Mesothelial cell of epicardium (in vitro differentiated cells): ENCODE data around the gene CPSF2. TPM values are rescaled to one million over a fixed set of nuclear protein-coding genes. Genes with fewer than 3 reads are reported as not detected.

Experiments used
- DNase-seq, 2 experiments: peaks; one replicate each; pipeline ENCODE4 v3.0.0; 2021; ENCODE audit warnings: low spot score in 2 of 2; ENCODE audit not compliant: unreplicated experiment in 2 of 2
- H3K27ac Mint-ChIP-seq: 2 replicates; pipeline ENCODE4 v1.8.0; 2021; ENCODE audit warnings: mixed read lengths
- H3K27me3 Mint-ChIP-seq: 2 replicates; pipeline ENCODE4 v1.8.0; 2021; ENCODE audit warnings: low read depth, mixed read lengths
- H3K36me3 Mint-ChIP-seq: 2 replicates; pipeline ENCODE4 v1.8.0; 2021; ENCODE audit warnings: mixed read lengths
- H3K4me1 Mint-ChIP-seq: 2 replicates; pipeline ENCODE4 v1.8.0; 2021; ENCODE audit warnings: mixed read lengths
- H3K4me3 Mint-ChIP-seq: 2 replicates; pipeline ENCODE4 v1.8.0; 2021; ENCODE audit warnings: mild to moderate bottlenecking, moderate library complexity, mixed read lengths
- H3K9me3 Mint-ChIP-seq: 2 replicates; pipeline ENCODE4 v1.8.0; 2021; ENCODE audit warnings: mixed read lengths
- CTCF ChIP-seq: fragments of 200-600 bp; sonication (generic); IDR thresholded peaks from one replicate; pipeline ENCODE4 v1.5.0; 2021; ENCODE audit warnings: antibody characterized with exemption; ENCODE audit not compliant: unreplicated experiment
- total RNA-seq: library from RNA; stranded (reverse); gene quantifications from 3 replicates; pipeline ENCODE4 v1.2.1, GENCODE V29; 2021

The CPSF2 gene
- total RNA-seq, result 58.1 to 60.7 TPM (median 58.9 TPM) in 3 replicates

GRCh38 chr14:92121670-92122350, at the start of gene CPSF2, which contains the start of gene NDUFB1:
Gene CPSF2 (plus strand): TSS chr14:92121969. CDS start chr14:92130985, 9,016 bp downstream.
Gene NDUFB1 (minus strand): TSS chr14:92121706. CDS start chr14:92117637, 4,069 bp downstream.
- peaks cover 9% of the 10 kb centered on the region for H3K36me3 Mint-ChIP-seq

GRCh38 chr14:92074555-92074954, 47.2 kb upstream of the CPSF2 start:
- TF ChIP-seq CTCF, result no peak
- no peak for DNase-seq
- H3K4me1 Mint-ChIP-seq, result no peaks in the 10 kb centered on the region
- H3K27ac Mint-ChIP-seq, result no peak overlapping the region
- peaks cover 29% of the 10 kb centered on the region for H3K36me3 Mint-ChIP-seq
- H3K4me3 Mint-ChIP-seq, result no peak overlapping the region
- H3K9me3 Mint-ChIP-seq, result no peaks in the 10 kb centered on the region
- no peaks in the 10 kb centered on the region for H3K27me3 Mint-ChIP-seq

More at GRCh38 chr14:92121670-92122350, at the start of gene CPSF2, which contains the start of gene NDUFB1:
- Mint-ChIP-seq H3K4me3 (peak within 1 kb of the TSS; percentile 100), H3K27ac (peak within 1 kb of the TSS; percentile 100), H3K27me3 (no peaks in the 10 kb centered on the region), H3K4me1 (peaks cover 24% of the 10 kb centered on the region), H3K9me3 (no peaks in the 10 kb centered on the region)
- DNase-seq, result peak; percentile 71 to 86
- TF ChIP-seq CTCF, result no peak

- peaks cover 6% of the 10 kb centered on the region for H3K4me1 Mint-ChIP-seq
Measured at GRCh38 chr14:92088494-92088893, 33.3 kb upstream of the CPSF2 start.

GRCh38 chr14:92093320-92093719, 28.4 kb upstream of the CPSF2 start:
- Mint-ChIP-seq H3K4me3 (no peak overlapping the region), H3K4me1 (no peaks in the 10 kb centered on the region), H3K27me3 (no peaks in the 10 kb centered on the region), H3K27ac (no peak overlapping the region), H3K36me3 (peaks cover 28% of the 10 kb centered on the region), H3K9me3 (no peaks in the 10 kb centered on the region)
- no peak for DNase-seq
- no peak for TF ChIP-seq CTCF

More at GRCh38 chr14:92088494-92088893, 33.3 kb upstream of the CPSF2 start:
- H3K27ac Mint-ChIP-seq, result no peak overlapping the region
- no peak for DNase-seq
- H3K36me3 Mint-ChIP-seq, result peaks cover 37% of the 10 kb centered on the region
- H3K4me3 Mint-ChIP-seq, result no peak overlapping the region
- TF ChIP-seq CTCF, result no peak
- H3K9me3 Mint-ChIP-seq, result no peaks in the 10 kb centered on the region
- H3K27me3 Mint-ChIP-seq, result no peaks in the 10 kb centered on the region

- no peaks in the 10 kb centered on the region for H3K27me3 Mint-ChIP-seq
- H3K36me3 Mint-ChIP-seq, result peaks cover 5% of the 10 kb centered on the region
- H3K4me3 Mint-ChIP-seq, result no peak overlapping the region
- TF ChIP-seq CTCF, result no peak
- DNase-seq, result no peak
- no peak overlapping the region for H3K27ac Mint-ChIP-seq
- H3K4me1 Mint-ChIP-seq, result peaks cover 2% of the 10 kb centered on the region
- no peaks in the 10 kb centered on the region for H3K9me3 Mint-ChIP-seq
Measured at GRCh38 chr14:92099802-92100201, 22.0 kb upstream of the CPSF2 start.
